Uterus (tissue), 4 donors: ENCODE measurements around the gene ACTL10. TPM values are rescaled to one million over a fixed set of nuclear protein-coding genes. Genes with fewer than 3 reads are reported as not detected.
"Not testable (repeated sequence)": the region's sequence is repeated elsewhere in the genome, so short reads cannot be mapped to it uniquely, and the experiment has no call there.

ENCODE experiments used
- DNase-seq, 2 donors: peaks; one replicate each; pipeline ENCODE4 v3.0.0-alpha.2; 2019 to 2020
- H3K27ac ChIP-seq, 2 donors: fragments of 200-600 bp; sonication (generic); 1 replicate in 1 of 2; 2 replicates in 1 of 2; pipeline ENCODE4 v1.5.1; 2016 to 2018
- H3K27me3 ChIP-seq, 2 donors: fragments of 200-600 bp; sonication (generic); one replicate each; pipeline ENCODE4 v1.5.1; 2018 to 2019; ENCODE audit warnings: control low read depth in 1 of 2
- H3K36me3 ChIP-seq, 2 donors: fragments of 200-600 bp; sonication (generic); one replicate each; pipeline ENCODE4 v1.5.1; 2019; ENCODE audit warnings: control low read depth in 1 of 2
- H3K4me1 ChIP-seq, 2 donors: fragments of 200-600 bp; sonication (generic); one replicate each; pipeline ENCODE4 v1.5.1; 2018 to 2019; ENCODE audit warnings: control low read depth in 1 of 2
- H3K4me3 ChIP-seq, 2 donors: fragments of 200-600 bp; sonication (generic); 1 replicate in 1 of 2; 2 replicates in 1 of 2; pipeline ENCODE4 v1.5.1; 2018 to 2019; ENCODE audit warnings: mild to moderate bottlenecking in 1 of 2
- H3K9me3 ChIP-seq, 2 donors: fragments of 200-600 bp; sonication (generic); one replicate each; pipeline ENCODE4 v1.5.1; 2019; ENCODE audit warnings: control low read depth in 1 of 2
- POLR2A ChIP-seq, 2 donors: fragments of 450-650 bp; IDR thresholded peaks; one replicate each; pipeline ENCODE4 v1.6.1; 2016; ENCODE audit warnings: antibody characterized with exemption in 2 of 2, mild to moderate bottlenecking in 1 of 2, moderate library complexity in 1 of 2
- intact Hi-C: fragments of 100-400 bp; cut with DNase I; formaldehyde crosslinking; loops from one replicate; pipeline ENCODE4 v1.15.1; 2023; ENCODE audit warnings: low total_unique reads
- total RNA-seq, 4 donors: library from RNA; depleted of rRNA in 3 of 4; stranded (reverse); fragments of >200 nt in 3 of 4; gene quantifications; one replicate each; pipeline versions ENCODE4 v1.1.0 to v1.2.4, GENCODE V29; 2014 to 2023
- TF ChIP-seq, protein P1 (sequence below), 4 experiments: fragments of 200-600 bp in 2 of 4; fragments of 450-650 bp in 2 of 4; sonication (generic) in 2 of 4; IDR thresholded peaks; one replicate each; pipeline ENCODE4 v1.5.1; 2016 to 2019; ENCODE audit warnings: antibody characterized with exemption in 4 of 4, mild to moderate bottlenecking in 2 of 4, moderate library complexity in 1 of 4
- donor health status: DM: yes; HTN: yes; CAD: no.

ACTL10 gene
- total RNA-seq, 4 donors from 2014 or later: 1.4 to 4.4 (median 1.9) TPM; not detected in 1

DNA sequence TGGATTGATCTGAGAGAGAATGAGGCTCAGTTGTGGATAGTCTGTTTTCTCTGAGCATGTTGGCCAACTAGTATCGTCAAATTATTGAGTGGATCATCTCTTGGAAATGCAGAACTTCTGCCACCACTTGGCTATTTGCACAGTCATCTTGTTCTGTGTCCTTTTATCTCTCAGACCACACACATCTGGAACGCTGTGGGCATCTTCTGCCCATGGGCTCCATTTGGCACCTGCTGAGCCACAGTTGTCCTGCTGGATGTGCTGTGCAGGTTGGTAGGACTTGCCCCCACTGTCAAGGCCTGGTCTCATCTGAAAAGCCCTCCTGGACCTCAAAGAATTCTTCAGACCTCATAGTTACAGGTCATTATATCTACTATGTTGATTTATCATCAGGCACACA, 21.3 kb upstream of the ACTL10 start:
- Histone ChIP-seq H3K9me3 (no peaks in the 10 kb centered on the region), H3K27me3 (no peaks in the 10 kb centered on the region), H3K27ac (no peak overlapping the region), H3K36me3 (no peaks in the 10 kb centered on the region), H3K4me1 (no peaks in the 10 kb centered on the region), H3K4me3 (no peak overlapping the region)
- no peak for DNase-seq
- TF ChIP-seq, protein P1, sequence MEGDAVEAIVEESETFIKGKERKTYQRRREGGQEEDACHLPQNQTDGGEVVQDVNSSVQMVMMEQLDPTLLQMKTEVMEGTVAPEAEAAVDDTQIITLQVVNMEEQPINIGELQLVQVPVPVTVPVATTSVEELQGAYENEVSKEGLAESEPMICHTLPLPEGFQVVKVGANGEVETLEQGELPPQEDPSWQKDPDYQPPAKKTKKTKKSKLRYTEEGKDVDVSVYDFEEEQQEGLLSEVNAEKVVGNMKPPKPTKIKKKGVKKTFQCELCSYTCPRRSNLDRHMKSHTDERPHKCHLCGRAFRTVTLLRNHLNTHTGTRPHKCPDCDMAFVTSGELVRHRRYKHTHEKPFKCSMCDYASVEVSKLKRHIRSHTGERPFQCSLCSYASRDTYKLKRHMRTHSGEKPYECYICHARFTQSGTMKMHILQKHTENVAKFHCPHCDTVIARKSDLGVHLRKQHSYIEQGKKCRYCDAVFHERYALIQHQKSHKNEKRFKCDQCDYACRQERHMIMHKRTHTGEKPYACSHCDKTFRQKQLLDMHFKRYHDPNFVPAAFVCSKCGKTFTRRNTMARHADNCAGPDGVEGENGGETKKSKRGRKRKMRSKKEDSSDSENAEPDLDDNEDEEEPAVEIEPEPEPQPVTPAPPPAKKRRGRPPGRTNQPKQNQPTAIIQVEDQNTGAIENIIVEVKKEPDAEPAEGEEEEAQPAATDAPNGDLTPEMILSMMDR (IDR thresholded peaks at IDR 0.05): no peak
- TF ChIP-seq POLR2A (IDR thresholded peaks at IDR 0.05): no peak
- intact Hi-C loops: no loop called here

- Histone ChIP-seq H3K4me1 (no peaks in the 10 kb centered on the region), H3K27me3 (no peaks in the 10 kb centered on the region), H3K36me3 (no peaks in the 10 kb centered on the region), H3K4me3 (no peak overlapping the region), H3K27ac (no peak overlapping the region), H3K9me3 (no peaks in the 10 kb centered on the region)
- no peak for TF ChIP-seq POLR2A (IDR thresholded peaks at IDR 0.05)
- DNase-seq: no peak
- intact Hi-C loops: no loop called here
Observed at GRCh38 chr20:33646191-33646590, 20.6 kb upstream of the ACTL10 start.

DNA sequence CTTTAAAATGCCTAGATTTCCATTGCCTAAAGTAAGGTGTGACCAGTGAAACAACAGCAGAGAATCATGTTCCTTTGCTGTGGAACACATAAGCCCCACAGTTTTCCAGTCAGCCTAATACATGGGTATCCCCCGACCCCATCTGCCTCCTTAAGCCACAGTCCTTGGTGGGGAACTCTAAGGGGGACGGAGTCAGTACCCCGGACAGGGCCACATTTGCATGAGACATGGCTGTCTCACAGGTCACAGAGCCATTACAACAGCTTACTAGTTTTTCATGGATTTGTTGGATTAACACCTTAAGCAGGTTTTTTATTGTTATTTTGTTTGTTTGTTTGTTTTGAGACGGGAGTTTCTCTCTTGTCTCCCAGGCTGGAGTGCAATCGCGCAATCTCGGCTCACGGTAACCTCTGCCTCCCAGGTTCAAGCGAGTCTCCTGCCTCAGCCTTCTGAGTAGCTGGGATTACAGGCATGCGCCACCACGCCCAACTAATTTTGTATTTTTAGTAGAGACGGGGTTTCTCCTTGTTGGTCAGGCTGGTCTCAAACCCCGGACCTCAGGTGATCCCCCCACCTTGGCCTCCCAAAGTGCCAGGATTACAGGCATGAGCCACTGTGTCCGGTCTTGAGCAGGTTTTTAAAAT, 19.7 kb upstream of the ACTL10 start:
- intact Hi-C loops, H3K9me3 ChIP-seq, H3K36me3 ChIP-seq, H3K4me1 ChIP-seq, H3K27ac ChIP-seq, H3K27me3 ChIP-seq, DNase-seq, H3K4me3 ChIP-seq: not testable (repeated sequence)

- Histone ChIP-seq H3K4me3 (no peak overlapping the region), H3K4me1 (no peaks in the 10 kb centered on the region), H3K36me3 (no peaks in the 10 kb centered on the region), H3K9me3 (no peaks in the 10 kb centered on the region), H3K27ac (no peak overlapping the region), H3K27me3 (no peaks in the 10 kb centered on the region)
- intact Hi-C loops: no loop called here
- TF ChIP-seq, protein P1 (IDR thresholded peaks at IDR 0.05): no peak
- no peak for TF ChIP-seq POLR2A (IDR thresholded peaks at IDR 0.05)
- no peak for DNase-seq
Observed at GRCh38 chr20:33647603-33648395, 18.9 kb upstream of the ACTL10 start.

GRCh38 chr20:33648396-33649004, 18.2 kb upstream of the ACTL10 start:
- H3K9me3 ChIP-seq: no peaks in the 10 kb centered on the region
- H3K4me1 ChIP-seq: peaks cover 0 to under 1% of the 10 kb centered on the region in 2 donors
- no peaks in the 10 kb centered on the region for H3K36me3 ChIP-seq
- intact Hi-C loops: no loop called here
- no peak for DNase-seq
- TF ChIP-seq, protein P1 (IDR thresholded peaks at IDR 0.05): no peak
- TF ChIP-seq POLR2A (IDR thresholded peaks at IDR 0.05): no peak
- H3K27ac ChIP-seq: no peak overlapping the region
- no peaks in the 10 kb centered on the region for H3K27me3 ChIP-seq
- H3K4me3 ChIP-seq: no peak overlapping the region

GRCh38 chr20:33649201-33649681, 17.5 kb upstream of the ACTL10 start:
- no peaks in the 10 kb centered on the region for H3K9me3 ChIP-seq
- H3K4me3 ChIP-seq: no peak overlapping the region
- peaks cover 0 to 4% of the 10 kb centered on the region in 2 donors for H3K4me1 ChIP-seq
- no peak overlapping the region for H3K27ac ChIP-seq
- peak in 1 of 2 donors; percentile 37 for DNase-seq
- intact Hi-C loops: no loop called here
- no peaks in the 10 kb centered on the region for H3K27me3 ChIP-seq
- no peaks in the 10 kb centered on the region for H3K36me3 ChIP-seq
- TF ChIP-seq POLR2A (IDR thresholded peaks at IDR 0.05): no peak
- TF ChIP-seq, protein P1 (IDR thresholded peaks at IDR 0.05): no peak
